B cell (primary cell): ENCODE data around the gene CPLX3.

Experiments
- EZH2 ChIP-seq: IDR thresholded peaks from 2 replicates; pipeline ENCODE4 v1.6.1; 2012; ENCODE audit warnings: borderline replicate concordance, low read depth, mild to moderate bottlenecking, moderate library complexity, low read length; ENCODE audit not compliant: insufficient read depth, poor library complexity, severe bottlenecking
- TF ChIP-seq, protein P1 (sequence below): fragments of 200-600 bp; IDR thresholded peaks from one replicate; pipeline ENCODE4 v1.8.0; 2022; ENCODE audit warnings: antibody characterized with exemption, mild to moderate bottlenecking

DNA sequence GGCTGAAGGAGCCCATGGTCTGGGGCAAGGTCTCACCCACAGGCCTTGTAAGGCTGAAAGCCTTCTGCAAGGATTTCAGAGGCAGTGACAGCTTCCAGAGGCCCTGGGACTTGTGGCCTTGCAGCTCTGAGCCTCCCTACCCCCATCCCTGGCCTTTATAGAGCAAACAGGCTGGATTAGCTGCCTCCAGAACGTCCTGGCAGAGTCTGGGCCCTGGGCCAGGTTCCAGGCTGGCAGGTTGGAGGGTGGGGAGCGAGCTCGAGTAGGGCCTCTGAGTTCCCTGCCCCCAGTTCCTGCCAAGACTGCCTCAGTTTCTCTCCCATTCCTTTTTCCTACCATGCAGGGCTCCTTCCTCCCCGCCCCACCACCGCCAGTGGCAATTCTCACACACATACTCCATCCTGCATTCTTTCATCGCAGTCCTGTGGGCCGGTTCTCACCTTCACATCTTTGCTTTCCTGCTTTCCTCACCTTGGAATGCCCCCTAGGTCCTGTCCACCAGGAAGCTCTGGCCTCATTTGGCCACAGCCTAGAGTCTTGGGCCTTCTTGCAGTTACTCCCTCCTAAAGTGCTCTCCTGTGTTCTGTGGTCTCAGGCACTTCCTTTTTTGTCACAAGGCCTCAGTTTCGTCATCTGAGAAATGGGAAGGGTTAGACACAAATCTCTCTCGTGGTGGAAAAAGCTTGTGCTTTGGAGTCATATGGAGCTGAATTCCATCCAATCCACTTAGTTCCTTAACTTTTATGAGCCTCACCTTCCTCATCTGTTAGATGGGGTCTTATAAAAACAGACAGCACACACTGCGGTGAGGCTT is 11.1 kb upstream of the CPLX3 start:
- TF ChIP-seq, protein P1, sequence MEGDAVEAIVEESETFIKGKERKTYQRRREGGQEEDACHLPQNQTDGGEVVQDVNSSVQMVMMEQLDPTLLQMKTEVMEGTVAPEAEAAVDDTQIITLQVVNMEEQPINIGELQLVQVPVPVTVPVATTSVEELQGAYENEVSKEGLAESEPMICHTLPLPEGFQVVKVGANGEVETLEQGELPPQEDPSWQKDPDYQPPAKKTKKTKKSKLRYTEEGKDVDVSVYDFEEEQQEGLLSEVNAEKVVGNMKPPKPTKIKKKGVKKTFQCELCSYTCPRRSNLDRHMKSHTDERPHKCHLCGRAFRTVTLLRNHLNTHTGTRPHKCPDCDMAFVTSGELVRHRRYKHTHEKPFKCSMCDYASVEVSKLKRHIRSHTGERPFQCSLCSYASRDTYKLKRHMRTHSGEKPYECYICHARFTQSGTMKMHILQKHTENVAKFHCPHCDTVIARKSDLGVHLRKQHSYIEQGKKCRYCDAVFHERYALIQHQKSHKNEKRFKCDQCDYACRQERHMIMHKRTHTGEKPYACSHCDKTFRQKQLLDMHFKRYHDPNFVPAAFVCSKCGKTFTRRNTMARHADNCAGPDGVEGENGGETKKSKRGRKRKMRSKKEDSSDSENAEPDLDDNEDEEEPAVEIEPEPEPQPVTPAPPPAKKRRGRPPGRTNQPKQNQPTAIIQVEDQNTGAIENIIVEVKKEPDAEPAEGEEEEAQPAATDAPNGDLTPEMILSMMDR, result no peak
- TF ChIP-seq EZH2, result no peak
